Vagina (tissue), 2 donors: ENCODE results near the gene MRTO4.

Experiments
- CTCF ChIP-seq, 3 experiments: fragments of 450-650 bp in 2 of 3; fragments of 200-600 bp in 1 of 3; sonication (generic) in 1 of 3; IDR thresholded peaks; one replicate each; pipeline ENCODE4 v1.5.1; 2017 to 2019; ENCODE audit warnings: antibody characterized with exemption in 3 of 3, mild to moderate bottlenecking in 2 of 3, moderate library complexity in 2 of 3
- POLR2A ChIP-seq, 2 donors: fragments of 450-650 bp; IDR thresholded peaks; one replicate each; pipeline ENCODE4 v1.6.1; 2017; ENCODE audit warnings: antibody characterized with exemption in 2 of 2, mild to moderate bottlenecking in 2 of 2, moderate library complexity in 2 of 2

DNA sequence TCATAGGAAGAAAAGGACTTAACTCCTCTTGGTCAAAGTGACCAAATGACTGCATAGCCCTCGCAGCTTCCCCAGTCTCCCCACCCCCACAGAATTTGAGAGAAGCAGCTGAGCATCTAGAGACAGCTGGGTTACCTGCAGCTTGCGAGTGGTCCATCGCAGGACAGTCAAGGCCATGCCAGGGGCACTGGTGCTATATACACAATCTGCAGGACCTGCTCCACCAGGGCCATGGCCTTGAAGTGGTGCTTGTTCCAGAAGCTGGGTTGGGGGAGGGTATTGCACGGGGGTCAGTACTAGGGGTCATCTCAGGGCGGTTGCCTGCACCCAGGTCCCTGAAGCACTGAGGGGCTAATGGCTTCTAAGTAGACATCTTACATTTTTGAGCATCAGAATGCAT is 10.4 kb downstream of the MRTO4 start:
- TF ChIP-seq CTCF (IDR thresholded peaks at IDR 0.05) (no peak), POLR2A (IDR thresholded peaks at IDR 0.05) (no peak)
